GM10266 (cell line): ENCODE results near the gene GFRAL.

Source experiments
- DNase-seq: peaks from one replicate; pipeline ENCODE4 v3.0.0; 2012; ENCODE audit errors: extremely low spot score
- CTCF ChIP-seq: IDR thresholded peaks from 2 replicates; pipeline ENCODE4 v1.5.1; 2012; ENCODE audit warnings: mild to moderate bottlenecking, low read depth; ENCODE audit not compliant: control insufficient read depth, insufficient read depth; ENCODE audit errors: missing control alignments

Gene GFRAL

GRCh38 chr6:55299286-55299985 is 27.8 kb upstream of the GFRAL start:
- no peak for DNase-seq

DNA sequence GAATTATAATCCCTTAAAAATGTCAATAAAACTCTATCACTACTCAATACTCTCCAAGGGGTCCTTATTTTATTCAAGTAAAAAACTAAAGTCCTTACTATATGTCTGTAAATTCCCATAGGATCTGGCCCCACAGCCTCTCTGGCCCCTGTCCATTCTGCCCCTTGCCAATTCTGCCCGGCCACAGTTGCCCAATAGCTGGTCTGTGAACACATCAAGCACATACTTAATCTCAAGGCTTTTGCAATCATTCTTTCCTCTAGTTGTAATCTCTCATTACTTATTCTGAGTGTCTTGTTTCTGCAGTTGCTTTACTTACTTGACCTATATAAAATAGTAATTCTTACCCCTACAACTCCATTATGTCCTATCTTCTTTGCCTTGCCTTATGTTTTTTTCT is 22.5 kb upstream of the GFRAL start:
- TF ChIP-seq CTCF, result no peak
- DNase-seq, result no peak

More at GRCh38 chr6:55299286-55299985, 27.8 kb upstream of the GFRAL start:
- no peak for TF ChIP-seq CTCF

- no peak for DNase-seq
- TF ChIP-seq CTCF, result no peak
These were observed 7.1 kb upstream of the GFRAL start for GRCh38 chr6:55319961-55320695.

DNA sequence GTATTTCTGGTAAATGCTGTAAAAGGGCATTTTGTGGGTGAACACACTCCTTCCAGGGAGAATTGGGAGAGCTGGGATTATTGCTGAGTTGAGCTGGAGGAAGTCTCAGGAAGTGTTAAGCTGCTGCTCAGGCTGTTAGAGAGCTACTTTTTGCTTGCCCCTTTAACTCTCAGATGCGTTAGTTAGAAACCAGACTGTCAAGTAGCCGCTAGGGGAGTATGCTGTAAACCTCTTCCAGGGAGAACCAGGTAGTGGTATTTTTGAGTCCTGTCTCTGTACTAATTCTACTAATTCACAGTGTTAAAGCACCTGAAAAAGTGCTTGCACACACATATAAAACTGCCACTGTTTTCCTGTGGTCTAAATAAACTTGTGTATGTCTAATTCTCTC is 6.6 kb upstream of the GFRAL start:
- TF ChIP-seq CTCF, result no peak
- DNase-seq, result no peak

DNA sequence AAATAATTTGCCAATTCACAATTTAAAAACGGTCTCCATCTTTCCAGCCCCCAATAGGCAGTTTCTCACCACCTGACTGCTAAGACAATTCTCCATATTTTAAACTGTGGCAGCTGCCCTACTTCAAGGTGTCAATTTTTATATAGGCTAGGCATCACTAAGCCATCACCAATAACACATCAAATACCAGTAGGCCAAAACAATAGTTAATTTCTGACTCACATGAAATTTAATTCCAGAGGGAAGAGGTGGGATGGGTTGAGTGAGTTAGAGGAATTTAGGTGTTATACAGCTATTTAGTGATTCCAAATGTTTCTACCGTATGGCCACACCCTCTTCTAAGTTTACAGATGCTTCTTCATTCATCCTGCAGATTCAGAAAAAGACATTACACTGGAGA is 49.9 kb downstream of the GFRAL start:
- no peak for DNase-seq
- no peak for TF ChIP-seq CTCF

DNA sequence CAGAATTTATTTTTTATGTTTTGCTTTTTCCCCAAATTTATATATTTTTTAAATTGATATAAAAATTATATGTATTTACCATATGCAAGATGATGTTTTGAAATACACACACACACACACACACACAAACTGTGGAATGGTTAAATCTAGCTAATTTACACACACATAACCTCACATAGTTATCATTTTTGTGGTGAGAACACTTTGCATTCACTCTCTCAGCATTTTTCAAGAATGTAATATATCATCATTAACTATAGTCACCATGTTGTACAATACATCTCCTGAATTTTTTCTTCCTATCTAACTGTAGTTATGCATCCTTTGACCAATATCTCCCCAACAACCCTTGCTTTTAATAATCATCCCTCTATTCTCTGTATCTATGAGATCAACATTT is 52.2 kb downstream of the GFRAL start:
- no peak for TF ChIP-seq CTCF
- no peak for DNase-seq

DNA sequence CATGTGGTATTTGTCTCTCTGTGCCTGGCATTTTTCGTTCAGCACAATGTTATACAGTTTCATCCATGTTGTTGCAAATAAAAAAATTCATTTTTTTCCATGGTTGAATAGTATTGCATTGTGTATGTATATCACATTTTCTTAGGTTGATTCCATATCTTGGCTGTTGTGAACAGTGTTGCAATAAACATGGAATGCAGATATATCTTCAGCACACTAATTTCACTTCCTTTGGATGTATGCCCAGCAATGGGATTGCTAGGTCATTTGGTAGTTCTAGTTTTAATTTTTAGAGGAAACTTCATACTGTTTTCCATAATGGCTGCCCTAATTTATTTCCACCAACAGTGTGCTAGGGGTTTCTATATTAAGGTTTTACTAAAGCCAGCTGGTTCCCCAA is 52.6 kb downstream of the GFRAL start:
- no peak for TF ChIP-seq CTCF

More for the DNA sequence above, 52.6 kb downstream of the GFRAL start:
- DNase-seq, result no peak
